Measurements from ENCODE around the gene FOXE3. TPM values are rescaled to one million over a fixed set of nuclear protein-coding genes. Genes with fewer than 3 reads are reported as not detected.

The FOXE3 gene
- total RNA-seq, 1 donor from 2014 or later: not detected

- no peak overlapping the region for H3K4me3 ChIP-seq
- H3K27ac ChIP-seq: no peak overlapping the region
- DNase-seq (no peak), ATAC-seq (no peak)
- H3K36me3 ChIP-seq: no peaks in the 10 kb centered on the region
- intact Hi-C loops (cut with DNase I): no loop called here
- H3K27me3 ChIP-seq: peaks cover 6% of the 10 kb centered on the region
- TF ChIP-seq, protein P1, sequence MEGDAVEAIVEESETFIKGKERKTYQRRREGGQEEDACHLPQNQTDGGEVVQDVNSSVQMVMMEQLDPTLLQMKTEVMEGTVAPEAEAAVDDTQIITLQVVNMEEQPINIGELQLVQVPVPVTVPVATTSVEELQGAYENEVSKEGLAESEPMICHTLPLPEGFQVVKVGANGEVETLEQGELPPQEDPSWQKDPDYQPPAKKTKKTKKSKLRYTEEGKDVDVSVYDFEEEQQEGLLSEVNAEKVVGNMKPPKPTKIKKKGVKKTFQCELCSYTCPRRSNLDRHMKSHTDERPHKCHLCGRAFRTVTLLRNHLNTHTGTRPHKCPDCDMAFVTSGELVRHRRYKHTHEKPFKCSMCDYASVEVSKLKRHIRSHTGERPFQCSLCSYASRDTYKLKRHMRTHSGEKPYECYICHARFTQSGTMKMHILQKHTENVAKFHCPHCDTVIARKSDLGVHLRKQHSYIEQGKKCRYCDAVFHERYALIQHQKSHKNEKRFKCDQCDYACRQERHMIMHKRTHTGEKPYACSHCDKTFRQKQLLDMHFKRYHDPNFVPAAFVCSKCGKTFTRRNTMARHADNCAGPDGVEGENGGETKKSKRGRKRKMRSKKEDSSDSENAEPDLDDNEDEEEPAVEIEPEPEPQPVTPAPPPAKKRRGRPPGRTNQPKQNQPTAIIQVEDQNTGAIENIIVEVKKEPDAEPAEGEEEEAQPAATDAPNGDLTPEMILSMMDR (IDR thresholded peaks at IDR 0.05): no peak
- H3K4me1 ChIP-seq: no peaks in the 10 kb centered on the region
- no peaks in the 10 kb centered on the region for H3K9me3 ChIP-seq
Measured at GRCh38 chr1:47388030-47388890, 27.8 kb upstream of the FOXE3 start.

- peak; percentile 90 for ATAC-seq
- peaks cover 7% of the 10 kb centered on the region for H3K27me3 ChIP-seq
- intact Hi-C loops (cut with DNase I): no loop called here
- H3K36me3 ChIP-seq: no peaks in the 10 kb centered on the region
- no peak overlapping the region for H3K4me3 ChIP-seq
- H3K9me3 ChIP-seq: no peaks in the 10 kb centered on the region
- no peaks in the 10 kb centered on the region for H3K4me1 ChIP-seq
- no peak overlapping the region for H3K27ac ChIP-seq
- TF ChIP-seq, protein P1 (IDR thresholded peaks at IDR 0.05): peak; percentile 70
- DNase-seq: no peak
Measured at GRCh38 chr1:47388891-47389238, 27.2 kb upstream of the FOXE3 start.

DNA sequence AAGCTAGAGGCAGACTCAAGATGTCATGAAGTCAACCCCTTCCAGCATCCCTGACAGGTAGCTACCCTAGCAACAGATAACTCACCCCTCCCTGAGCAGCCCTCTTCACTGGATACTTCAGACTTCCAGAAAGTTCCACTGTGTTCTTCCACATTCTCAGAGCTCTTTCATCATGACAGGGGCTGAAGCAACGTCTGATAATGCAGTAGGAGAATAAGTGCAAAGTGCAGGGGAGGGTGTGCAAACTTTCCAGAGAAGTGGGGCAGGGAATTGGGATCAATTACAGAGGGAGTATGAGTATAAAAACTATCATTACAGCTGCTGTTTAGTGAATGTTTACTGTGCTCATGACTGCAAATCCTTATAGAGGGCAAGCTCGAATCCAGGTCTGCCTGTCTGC is 26.4 kb upstream of the FOXE3 start:
- intact Hi-C loops (cut with DNase I): no loop called here

DNA sequence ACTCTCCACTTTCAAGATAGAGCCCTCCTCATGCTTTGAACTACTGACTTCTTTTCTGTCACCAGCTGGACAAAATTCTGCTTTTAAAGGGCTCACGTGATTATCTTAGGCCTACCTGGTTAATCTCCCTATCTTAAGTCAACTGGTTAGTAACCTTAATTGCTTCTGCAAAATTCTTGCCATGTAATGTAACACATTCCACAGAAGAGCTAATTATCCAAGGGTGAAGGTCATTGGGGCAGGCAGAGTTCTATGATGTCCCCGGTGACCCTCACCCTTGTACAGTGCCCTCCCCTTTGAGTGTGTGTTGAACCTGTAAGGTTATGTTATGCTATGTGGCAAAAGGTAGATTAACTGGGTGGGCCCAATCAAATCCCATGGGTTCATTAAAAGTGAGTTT is 25.2 kb upstream of the FOXE3 start:
- TF ChIP-seq, protein P1 (IDR thresholded peaks at IDR 0.05): no peak
- Histone ChIP-seq H3K27ac (no peak overlapping the region), H3K9me3 (no peaks in the 10 kb centered on the region), H3K27me3 (peaks cover 10% of the 10 kb centered on the region), H3K4me1 (no peaks in the 10 kb centered on the region), H3K4me3 (no peak overlapping the region), H3K36me3 (no peaks in the 10 kb centered on the region)
- intact Hi-C loops (cut with DNase I): no loop called here
- DNase-seq: no peak
- no peak for ATAC-seq

More for the DNA sequence above, 26.4 kb upstream of the FOXE3 start:
- Histone ChIP-seq H3K27ac (no peak overlapping the region), H3K9me3 (no peaks in the 10 kb centered on the region), H3K27me3 (peaks cover 10% of the 10 kb centered on the region), H3K36me3 (no peaks in the 10 kb centered on the region), H3K4me3 (no peak overlapping the region), H3K4me1 (no peaks in the 10 kb centered on the region)
- TF ChIP-seq, protein P1 (IDR thresholded peaks at IDR 0.05): no peak
- DNase-seq: no peak
- ATAC-seq: no peak

DNA sequence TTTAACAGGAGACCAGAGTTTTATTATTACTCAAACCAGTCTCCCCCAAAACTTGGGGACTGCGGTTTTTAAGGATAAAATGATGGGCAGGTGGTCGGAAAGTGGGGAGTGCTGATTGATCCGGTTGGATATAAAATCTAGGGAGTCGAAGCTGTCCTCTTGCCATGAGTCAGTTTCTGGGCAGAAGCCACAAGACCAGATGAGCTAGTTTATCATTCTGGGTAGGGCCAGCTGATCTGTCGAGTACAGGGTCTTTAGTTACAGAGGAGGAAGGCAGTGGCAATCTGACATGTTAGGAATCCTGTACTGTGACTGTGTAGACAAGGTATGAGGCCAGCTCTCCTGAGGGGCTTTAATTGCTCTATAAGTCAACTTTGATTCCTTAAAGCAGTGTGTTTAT is 22.9 kb upstream of the FOXE3 start:
- Histone ChIP-seq H3K27me3 (peaks cover 12% of the 10 kb centered on the region), H3K9me3 (no peaks in the 10 kb centered on the region), H3K4me3 (no peak overlapping the region), H3K4me1 (no peaks in the 10 kb centered on the region), H3K36me3 (no peaks in the 10 kb centered on the region), H3K27ac (no peak overlapping the region)
- ATAC-seq (no peak), DNase-seq (no peak)
- intact Hi-C loops (cut with DNase I): no loop called here
- TF ChIP-seq, protein P1 (IDR thresholded peaks at IDR 0.05): no peak
